Activated T-cell treated with anti-CD3 and anti-CD28 coated beads for 24 hours (primary cell): ENCODE results near the gene FUT6.
"Not testable (repeated sequence)": the region's sequence is repeated elsewhere in the genome, so short reads cannot be mapped to it uniquely, and the experiment has no call there.

Experiments used
- DNase-seq: peaks from one replicate; pipeline ENCODE4 v3.0.0-alpha.2; 2020; ENCODE audit warnings: low read depth

FUT6 gene

GRCh38 chr19:5857203-5858081 is 17.9 kb upstream of the FUT6 start:
- DNase-seq, result no peak

GRCh38 chr19:5855151-5855550 is 15.6 kb upstream of the FUT6 start:
- DNase-seq, result not testable (repeated sequence)

- DNase-seq, result not testable (repeated sequence)
These were observed 14.6 kb upstream of the FUT6 start for GRCh38 chr19:5854121-5854520.

DNA sequence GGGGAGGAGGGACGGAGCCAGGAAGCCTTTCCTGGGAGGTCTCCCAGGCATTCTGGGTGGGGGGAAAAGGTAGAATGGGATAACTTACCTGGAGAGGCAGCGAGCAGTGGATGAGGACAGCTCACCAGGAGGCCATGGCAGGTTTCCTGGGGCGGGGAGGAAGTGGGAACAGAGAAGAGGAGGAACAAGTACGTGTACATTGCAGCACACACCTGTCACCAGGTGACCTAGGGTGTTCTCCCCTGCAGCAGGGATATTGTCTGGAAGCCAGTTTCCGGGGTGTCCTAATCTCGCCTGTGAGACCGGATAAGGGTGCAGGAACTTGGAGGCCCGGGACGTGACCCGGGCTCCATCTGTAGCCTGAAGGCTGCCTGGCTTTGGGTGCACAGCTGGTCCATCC is 11.8 kb upstream of the FUT6 start, which contains the start of gene FUT3:
FUT3 (minus strand) TSS at position 148 of the 400 bp plus-strand sequence.
- no peak for DNase-seq

GRCh38 chr19:5850743-5851293 is 11.3 kb upstream of the FUT6 start:
- DNase-seq, result no peak

- no peak for DNase-seq
These were observed 10.7 kb upstream of the FUT6 start for GRCh38 chr19:5850189-5850588.

DNA sequence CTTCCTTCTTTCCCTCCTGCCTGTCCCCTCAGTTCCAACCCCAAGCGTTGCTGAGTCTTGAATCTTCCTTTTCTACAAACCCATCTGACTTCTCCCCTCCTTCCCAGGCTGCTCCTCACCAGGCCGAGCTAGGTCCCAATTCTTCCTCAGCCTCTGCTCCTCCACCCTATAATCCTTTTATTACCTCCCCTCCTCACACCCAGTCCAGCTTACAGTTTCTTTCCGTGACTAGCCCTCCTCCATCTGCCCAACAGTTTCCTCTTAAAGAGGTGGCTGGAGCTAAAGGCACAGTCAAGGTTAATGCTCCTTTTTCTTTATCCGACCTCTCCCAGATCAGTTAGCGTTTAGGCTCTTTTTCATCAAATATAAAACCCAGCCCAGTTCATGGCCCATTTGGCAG is 9.1 kb upstream of the FUT6 start:
- DNase-seq, result not testable (repeated sequence)

GRCh38 chr19:5847846-5848245 is 8.3 kb upstream of the FUT6 start:
- not testable (repeated sequence) for DNase-seq

- DNase-seq, result no peak
These were observed 5.2 kb upstream of the FUT6 start for GRCh38 chr19:5844456-5845433.

DNA sequence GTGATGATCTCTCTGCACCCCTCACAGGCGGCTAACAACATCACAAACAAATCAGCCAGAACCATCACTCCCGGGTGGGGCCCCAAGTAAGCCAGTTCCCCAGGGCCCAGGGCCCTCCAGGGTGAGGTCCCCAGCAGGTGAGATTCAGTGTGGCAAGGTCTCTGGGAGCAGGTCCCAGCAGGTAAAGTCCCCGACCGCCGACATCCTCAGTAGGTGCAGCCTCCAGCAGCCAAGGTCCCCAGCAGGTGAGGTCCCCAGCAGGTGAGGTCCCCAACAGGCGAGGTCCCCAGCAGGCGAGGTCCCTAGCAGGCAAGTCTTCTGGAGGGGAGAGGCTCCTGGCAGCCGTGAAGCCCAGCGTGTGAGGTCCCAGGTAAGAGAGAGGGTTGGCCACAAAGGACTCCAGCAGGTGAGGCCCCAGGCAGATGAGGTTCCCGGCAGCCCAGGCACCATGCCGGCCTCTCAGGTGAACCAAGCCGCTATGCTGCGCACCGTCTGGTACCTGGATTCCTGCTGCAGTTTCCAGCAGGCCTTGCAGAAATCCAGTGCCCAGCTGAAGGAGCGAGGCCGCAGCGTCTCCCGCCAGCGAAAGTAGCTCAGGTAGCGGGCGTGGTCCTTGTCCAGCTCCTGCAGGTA is 3.9 kb upstream of the FUT6 start:
- no peak for DNase-seq

GRCh38 chr19:5841735-5842111 is 2.2 kb upstream of the FUT6 start:
- not testable (repeated sequence) for DNase-seq

GRCh38 chr19:5838353-5839064 is 993 bp downstream of the FUT6 start:
- DNase-seq, result no peak

DNA sequence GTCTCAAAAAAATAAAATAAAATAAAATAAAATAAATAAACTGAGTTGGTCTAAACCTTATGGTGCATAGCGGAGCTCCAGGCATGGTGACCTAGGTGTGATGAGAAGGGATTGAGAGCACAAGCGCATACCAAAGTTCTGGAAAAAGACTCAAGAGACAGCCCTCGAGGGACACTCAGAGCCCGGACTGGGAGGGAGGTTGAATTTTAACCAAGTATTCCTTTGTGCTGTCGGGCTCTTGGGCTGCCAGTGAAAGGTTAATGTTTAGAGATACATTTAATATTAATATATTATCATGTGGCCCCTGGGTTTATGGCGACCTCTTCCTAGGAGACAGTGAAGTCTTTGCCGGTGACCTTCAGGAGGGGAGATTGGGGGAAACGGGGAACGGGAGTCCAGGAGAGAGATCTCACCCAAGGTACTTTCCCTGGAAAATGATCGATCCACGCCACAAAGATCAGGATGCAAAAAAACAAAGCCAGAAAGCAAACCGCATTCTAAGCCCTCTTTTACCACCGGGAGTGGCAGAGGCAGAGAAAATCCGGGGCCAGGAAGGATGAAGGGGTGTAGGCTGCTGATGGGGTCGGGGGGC is 1.6 kb downstream of the FUT6 start:
- no peak for DNase-seq

GRCh38 chr19:5832527-5833216 is 6.8 kb downstream of the FUT6 start:
- no peak for DNase-seq

DNA sequence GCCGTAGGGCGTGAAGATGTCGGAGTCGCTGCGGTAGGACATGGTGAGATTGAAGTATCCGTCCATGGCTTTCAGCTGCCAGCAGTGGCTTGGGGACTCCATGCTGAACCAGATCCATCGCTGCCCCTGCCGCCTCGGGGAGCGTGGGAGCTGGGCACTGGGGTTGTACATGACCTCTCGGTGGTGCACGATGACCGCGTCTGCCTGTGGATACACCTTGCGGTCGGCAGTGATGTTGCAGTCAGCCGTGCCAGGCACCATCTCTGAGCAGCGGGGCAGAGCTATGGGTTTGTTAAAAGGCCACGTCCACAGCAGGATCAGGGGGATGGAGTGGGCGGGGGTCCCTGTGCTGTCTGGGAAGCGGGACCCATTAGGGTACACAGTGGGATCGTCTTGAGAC is 7.4 kb downstream of the FUT6 start:
- no peak for DNase-seq

DNA sequence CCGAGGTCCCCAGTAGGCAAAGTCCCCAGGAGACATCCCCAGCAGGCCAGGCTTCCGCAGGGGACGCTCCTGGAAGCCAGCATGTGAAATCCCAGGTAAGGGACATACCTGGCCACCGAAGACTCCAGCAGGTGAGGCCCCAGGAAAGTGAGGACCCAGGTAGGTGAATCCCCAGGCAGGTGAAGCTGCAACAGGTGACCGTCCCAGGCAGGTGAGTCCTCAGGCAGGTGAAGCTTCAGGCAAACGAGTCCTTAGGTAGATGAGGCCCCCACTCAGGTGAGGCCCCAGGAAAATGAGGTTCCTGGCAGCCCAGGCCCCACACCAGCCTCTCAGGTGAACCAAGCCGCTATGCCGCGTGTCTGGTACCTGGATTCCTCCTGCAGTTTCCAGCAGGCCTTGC is 8.3 kb downstream of the FUT6 start:
- DNase-seq, result no peak

- no peak for DNase-seq
These were observed 9.8 kb downstream of the FUT6 start for GRCh38 chr19:5829567-5830310.

DNA sequence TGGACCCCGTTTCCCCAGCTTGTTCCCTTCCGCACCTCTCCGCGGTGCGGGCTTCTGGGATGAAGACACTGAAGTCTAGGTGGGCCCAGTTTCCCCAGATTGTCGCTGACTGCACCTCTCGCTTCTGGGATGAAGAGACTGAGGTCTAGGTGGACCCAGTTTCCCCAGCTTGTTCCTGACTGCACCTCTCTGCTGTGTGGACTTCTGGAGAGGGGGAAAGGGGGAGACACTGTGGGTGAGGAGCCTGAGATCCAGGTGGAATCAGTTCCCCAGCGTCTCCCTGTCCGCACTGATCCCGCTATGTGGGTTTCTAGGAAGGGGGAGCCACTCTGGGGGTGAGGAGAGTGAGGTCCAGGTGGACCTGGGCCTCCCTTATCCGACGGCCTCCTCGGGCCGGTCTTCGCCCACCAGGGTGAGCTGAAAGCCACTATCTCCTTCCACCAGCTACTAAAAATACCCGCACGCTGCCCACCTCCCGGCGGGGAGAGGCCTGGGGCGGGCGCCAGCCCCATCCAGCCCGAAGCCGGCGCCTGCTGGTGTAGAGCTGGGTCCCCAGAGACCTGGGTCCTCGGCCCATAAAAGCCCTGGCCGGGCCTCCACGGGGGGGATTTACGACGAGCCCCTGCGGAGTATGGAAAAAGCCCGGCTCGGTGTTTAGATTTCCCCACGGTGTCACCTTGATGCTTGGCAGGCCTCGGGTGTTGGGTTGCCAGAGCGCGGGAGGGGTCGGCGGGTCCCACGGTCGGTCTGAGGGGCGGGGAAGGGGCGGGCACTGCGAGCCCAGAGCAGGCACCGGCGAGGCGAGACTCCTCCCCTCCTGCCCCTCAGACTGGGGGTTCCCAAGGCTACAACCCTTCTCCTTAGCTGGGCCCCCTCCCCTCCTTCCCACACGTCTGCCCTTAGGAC is 10.6 kb downstream of the FUT6 start:
- DNase-seq, result peak; percentile 19
